Forelimb muscle (tissue), 1 donor: Measurements from ENCODE around the gene UMODL1. TPM values are rescaled to one million over a fixed set of nuclear protein-coding genes. Genes with fewer than 3 reads are reported as not detected.
"Not testable (repeated sequence)": the region's sequence is repeated elsewhere in the genome, so short reads cannot be mapped to it uniquely, and the experiment has no call there.

Experiments
- DNase-seq: peaks from one replicate; pipeline ENCODE4 v3.0.0-alpha.2; 2013; ENCODE audit warnings: low read depth
- polyA plus RNA-seq: library from polyadenylated mRNA; unstranded; fragments of 120-200 nt; gene quantifications from one replicate; pipeline ENCODE4 v1.2.1, GENCODE V29; 2013; ENCODE audit not compliant: insufficient read length

The UMODL1 gene
- polyA plus RNA-seq, 1 donor = not detected

DNA sequence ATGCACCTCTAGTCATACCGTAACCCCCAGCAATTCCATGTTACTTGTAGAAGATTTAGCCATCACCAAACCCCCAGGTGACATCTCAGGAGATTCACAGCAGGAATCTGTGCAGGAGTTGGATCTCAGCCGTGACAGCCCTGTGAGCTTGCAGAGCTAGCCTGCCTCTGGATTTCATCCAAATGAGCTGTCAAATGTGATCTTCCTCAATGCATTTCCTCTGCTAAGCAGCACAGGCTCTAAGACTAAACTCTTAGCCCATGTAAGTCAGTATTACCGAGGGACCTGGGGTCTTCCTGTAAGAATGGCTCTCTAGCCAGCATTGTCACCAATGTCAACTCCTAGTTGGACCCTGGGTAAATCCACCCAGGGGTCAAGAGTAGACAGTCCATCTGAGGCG lies 41.7 kb downstream of the UMODL1 start:
- no peak for DNase-seq

DNA sequence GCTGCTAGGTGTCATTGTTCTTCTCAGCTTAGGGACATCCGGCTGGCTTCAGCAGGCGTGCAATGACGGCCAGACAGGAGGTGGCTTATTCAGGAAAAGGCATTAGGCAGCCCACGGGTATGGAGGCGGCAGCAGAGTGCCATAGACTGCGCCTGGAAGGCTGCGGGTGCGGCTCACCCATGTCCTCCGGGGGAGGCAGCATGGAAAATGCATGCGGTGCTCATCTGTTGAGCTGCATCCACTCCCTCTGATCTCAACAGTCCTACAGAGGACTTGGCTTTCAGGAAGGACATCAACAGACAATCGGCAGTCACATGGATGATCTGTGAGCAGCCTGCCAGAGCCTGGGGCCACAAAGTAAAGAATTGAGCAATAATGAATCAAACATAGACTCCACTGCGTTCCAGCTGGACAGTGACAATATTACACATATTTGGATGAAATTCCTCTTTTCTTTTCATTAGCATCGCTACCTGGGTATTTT lies 42.9 kb downstream of the UMODL1 start:
- DNase-seq = no peak

DNA sequence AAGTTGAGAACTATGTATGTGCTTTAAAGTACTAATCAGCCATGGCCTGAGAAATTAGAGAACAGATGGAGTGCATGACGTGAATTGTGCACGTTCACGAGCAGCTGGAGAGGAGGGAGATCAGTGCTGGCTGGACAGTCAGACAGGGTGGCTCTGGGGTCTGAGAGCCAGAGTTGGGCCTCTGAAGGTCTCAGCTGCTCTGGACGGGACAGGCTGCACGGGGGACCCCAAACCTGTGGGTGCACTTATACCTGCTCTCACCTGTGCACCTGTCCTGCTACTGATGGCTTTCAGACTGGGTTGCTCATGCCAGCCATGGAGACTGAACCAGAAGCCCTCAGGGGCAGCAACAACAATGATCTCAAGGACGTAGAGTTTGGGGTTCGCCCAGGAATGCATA lies 43.5 kb downstream of the UMODL1 start:
- no peak for DNase-seq

DNA sequence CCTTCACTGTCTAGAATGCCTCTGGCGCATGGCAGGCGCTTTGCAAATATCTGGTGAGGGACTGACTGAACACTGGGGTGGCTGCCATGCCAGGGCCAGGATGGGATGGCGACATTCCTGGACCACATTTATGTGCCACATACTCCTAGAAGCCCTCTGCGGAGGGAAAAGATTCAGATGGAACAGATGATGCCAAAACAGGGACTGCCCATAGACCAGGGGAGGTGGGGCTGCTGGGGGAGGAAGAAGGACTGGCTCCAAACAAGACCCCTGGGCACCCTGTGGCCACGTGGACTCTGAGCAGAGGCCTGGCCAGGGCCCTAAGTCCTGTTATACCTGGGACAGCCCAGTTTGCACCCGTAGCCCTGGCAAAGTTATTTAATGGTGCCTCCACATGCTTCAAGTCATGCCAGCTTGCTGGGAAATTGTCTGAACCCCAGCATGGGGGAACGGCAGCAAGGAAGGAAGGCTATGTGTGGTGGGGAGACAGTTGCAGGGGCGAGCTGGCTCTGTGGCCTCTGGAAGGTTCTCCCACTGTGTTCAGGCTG lies 44.1 kb downstream of the UMODL1 start:
- DNase-seq = no peak

DNA sequence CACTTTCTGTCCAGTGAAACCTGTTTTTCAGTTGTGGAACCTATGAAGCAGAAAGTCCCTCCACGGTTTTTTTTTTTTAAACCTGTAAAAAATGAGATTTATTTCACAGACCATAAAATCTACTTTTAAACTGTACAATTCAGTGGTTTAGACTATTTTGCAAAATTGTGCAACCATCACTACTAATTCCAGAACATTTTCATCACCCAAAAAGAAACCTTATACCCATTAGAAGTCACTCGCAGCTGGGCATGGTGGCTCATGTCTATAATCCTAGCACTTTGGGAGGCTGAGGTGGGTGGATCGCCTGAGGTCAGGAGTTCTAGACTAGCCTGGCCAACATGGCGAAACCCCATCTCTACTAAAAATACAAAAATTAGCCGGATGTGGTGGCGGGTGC lies 45.4 kb downstream of the UMODL1 start:
- DNase-seq = not testable (repeated sequence)

DNA sequence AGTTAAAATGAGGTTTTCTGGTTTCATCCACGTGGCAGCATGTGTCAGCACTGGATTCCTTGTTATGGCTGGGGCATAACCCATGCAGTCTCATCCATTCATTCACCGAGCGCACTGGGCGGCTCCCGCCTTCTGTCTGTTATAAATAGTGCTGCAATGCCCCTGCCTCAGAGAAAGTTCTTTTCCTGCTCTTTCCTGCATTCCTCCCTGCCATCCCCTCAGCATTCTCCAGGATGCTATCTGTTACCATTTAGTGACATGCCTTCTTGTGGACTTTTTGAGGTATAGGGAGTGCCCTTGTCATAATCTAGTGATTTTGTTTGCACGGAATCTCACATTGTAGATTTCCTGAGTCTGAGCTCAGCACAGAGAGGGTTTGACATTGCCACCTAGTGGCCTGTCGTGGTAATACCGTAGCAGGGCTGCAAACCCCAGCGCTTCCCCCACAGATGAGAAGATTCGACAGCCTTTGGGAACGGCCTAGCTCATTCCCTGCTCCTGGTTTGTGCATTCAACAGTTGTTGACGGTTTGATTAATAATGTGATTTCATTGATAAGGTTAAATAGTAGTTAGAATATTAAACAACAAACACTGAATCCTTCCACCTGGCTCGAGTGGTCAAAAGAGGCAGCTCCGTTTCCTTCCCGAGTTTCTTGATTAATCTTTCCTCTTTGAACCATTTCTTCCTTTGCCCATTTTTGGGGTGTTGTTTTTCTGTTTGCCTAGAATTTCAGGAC lies 46.3 kb downstream of the UMODL1 start:
- DNase-seq = peak; percentile 54

DNA sequence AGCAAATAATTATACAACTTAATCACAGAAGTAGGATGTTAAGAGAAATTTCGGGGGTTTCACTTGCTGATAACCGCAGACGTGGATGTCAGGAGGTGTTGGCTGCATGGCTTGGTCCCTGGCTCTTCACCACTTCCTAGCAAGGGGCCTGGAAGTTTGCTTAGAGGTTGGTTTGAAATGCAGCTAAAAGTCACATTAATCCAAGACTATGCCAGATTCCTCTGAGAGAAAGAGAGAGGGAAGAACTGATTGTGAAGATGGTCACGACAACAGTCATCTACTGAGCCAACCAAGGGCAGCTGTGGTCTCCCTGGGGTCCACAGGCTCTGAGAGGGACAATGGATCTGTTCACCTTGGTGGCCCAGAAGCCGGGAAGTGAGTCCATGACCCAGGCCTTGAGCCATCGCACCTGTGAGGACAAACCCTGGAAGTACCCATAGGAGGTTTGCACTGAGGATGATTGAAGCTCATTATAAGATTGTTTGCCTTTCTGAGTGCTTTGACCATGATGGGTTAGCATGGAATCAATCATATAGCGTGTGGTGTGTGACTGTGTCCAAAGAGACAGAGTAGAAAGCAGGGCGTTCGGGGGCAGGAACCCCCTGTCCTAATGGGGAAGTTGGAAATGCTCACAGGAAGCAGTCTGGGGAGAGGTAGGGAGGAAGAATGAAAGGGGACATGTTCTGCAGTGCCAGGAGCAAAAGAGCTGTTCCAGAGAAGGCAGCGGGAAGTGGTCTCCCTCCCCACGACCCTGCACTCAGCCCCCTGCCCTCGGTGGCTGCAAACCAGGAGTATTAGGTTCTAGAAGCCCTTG lies 47.1 kb downstream of the UMODL1 start:
- no peak for DNase-seq

DNA sequence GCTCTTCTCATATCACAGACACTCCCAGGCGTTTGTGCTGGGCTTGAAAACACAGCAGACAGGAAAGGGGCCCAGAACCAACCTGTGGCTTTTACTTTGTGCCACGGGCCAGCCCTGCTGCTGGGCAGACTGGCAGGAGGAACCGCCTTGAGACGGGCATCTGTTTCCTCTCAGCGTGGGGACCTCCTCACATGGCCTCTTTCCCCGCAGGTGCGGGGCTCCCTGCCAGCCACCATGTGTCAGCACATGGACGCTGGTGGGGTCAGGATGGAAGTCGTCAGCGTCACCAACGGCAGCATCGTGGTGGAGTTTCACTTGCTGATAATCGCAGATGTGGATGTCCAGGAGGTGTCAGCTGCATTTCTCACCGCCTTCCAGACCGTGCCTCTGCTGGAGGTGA lies 47.8 kb downstream of the UMODL1 start:
- no peak for DNase-seq

DNA sequence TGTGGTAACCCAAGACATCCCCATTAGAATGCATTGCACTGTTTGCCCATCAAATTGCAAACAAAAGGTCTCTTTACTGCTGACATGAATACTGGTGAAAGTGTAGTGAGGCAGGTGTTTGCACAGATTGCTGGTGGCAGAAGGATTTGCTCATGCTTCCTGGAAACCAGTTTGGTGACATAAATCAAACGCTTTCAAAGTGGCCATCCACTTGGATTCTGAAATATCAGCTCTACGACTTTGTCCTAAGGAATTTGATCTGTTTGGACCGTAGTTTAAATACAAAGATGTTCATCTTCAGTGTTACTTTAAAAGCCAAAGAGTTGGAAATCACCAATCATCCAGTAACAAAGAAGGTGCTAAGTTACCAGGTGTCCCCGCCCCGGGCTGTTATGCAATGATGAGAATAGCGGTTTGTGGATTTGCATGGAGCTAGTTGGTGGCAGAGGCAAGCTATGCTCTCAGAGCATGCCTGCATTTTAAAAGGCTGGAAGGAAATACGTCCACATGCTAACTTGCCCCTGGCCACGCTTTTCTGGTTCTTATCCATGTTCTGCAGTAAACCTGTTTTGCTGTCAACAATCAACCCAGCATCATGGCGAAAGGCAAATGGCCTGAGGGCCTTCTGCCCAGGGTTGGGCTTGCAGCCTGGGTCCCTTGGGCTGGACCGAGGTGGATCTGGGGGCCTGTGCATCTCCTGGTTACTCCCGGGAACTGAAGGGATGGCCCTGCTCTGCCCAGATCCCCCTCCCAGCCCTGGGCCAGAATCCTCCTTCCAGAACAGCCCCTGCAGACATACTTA lies 49.2 kb downstream of the UMODL1 start:
- no peak for DNase-seq

DNA sequence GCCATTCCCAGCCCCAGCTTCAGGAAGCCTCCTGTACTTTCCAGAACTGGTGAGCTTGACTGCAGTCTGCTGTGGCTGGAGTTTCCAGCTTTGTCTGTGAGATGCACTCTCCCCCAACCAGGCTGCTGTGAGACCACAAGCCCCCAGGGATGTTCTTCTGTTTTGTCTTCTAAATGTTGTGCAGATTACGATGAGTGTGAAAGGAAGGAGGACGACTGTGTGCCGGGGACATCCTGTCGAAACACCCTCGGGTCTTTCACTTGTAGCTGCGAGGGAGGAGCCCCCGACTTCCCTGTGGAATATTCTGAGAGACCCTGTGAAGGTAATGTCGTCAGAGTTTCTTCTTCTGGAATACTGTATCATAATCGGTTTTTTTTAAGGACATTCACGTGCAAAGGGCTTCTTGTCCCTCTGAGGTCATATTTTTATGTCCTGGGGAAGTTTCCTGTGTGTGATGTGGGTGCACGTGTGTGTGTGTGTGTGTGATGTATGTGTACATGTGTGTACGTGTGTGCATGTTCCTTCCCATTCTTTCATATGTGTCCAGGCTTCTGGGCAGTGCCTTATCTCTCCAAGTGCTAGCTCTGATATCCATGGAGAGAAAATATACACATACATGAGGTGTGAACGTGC lies 49.9 kb downstream of the UMODL1 start:
- DNase-seq = no peak

DNA sequence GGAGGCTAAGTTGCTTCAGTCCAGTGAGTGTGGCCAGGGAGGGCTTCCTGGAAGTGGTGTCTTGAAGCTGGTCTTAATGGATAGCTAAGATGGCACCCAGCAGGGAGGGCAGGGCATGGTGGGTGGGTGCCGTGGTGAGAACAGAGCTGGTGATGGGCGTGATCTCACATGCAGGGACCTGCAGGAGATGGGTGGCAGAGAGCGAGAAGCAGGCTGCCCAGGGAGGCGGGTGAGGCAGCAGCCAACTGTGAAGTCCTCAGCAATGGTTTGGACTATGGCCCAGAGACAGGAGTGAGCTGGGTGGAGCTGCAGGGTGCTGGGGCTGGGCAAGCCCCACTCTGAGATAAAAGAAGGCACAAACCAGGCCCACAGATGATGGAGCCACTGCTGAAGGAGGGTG lies 50.7 kb downstream of the UMODL1 start:
- no peak for DNase-seq

DNA sequence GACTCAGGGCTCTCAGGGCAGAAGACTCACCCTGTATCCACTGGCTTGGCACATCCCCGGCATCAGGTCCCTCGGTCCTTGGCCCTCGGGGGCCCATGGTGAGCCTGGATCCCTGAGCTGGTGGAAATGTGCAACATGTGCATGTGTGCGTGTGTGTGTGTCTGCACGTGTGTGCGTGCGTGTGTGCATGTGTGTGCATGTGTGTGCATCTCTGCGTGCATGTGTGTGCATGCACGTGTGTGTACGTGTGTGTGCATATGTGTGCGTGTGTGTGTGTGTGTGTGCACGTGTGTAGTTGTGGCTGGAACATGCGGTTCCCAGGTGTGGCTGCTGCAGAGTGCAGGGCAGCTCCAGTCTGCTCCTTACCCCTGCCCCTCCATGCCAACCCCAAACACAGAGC lies 51.3 kb downstream of the UMODL1 start:
- no peak for DNase-seq

DNA sequence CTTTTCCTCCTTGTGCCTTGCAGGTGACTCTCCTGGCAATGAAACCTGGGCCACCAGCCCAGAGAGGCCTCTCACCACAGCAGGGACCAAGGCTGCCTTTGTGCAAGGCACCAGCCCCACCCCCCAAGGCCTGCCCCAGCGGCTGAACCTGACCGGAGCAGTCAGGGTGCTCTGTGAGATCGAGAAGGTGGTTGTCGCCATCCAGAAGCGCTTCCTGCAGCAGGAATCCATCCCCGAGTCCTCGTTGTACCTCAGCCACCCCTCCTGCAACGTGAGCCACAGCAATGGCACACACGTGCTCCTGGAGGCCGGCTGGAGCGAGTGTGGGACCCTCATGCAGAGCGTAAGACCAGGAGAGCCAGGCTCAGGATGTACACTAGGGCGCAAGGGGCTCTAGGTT lies 51.7 kb downstream of the UMODL1 start:
- no peak for DNase-seq

DNA sequence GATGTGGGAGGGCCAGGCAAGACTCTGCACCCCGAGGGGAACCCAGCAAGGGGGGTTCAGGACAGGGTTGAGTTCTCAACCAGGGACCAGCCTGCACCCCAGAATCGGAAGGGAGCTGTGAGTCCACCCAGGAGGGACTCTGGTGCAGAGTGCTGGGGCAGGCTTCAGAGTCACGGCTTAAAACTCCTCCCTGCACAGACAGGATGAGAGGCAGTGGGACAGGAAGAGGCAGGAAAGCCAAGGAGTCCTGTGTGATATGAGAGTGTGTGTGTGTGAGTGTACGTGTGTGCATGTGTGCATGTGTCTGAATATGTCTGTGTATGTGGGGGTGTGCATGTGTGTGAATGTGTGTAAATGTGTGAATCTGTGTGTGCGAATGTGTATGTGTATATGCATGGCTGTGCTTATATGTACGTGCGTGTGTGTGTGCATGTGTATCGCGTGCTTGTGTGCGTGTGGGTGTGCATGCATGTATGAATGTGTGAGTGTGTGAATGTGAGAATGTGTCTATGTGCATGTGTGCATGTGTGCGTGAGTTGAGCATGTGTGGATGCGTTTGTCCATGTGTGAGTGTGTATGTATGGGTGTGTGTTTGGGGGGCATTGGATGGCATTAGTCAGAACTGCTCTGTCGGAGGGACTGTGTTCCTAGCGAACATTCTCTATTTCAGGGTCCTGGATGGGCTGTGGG lies 52.2 kb downstream of the UMODL1 start:
- no peak for DNase-seq

DNA sequence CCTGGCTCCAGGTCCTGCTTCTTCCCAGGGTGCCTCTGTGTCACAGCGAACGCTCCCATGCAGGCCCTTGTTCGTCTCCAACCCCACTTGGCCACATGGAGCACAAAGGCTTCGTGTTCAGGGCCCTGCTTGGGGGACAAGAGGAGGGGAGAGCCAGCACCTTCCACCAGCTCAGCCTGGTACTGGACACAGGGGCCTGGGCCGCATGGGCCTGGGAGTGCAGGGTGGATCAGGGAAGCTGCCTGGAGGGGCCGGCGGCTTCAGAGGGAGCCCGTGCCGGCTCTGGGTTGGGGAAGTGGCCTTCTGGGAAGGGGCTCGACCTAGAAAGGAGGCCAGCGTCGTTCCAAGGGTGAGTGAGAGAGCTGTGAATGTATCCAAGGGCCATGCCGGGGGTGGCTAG lies 53.0 kb downstream of the UMODL1 start:
- no peak for DNase-seq

DNA sequence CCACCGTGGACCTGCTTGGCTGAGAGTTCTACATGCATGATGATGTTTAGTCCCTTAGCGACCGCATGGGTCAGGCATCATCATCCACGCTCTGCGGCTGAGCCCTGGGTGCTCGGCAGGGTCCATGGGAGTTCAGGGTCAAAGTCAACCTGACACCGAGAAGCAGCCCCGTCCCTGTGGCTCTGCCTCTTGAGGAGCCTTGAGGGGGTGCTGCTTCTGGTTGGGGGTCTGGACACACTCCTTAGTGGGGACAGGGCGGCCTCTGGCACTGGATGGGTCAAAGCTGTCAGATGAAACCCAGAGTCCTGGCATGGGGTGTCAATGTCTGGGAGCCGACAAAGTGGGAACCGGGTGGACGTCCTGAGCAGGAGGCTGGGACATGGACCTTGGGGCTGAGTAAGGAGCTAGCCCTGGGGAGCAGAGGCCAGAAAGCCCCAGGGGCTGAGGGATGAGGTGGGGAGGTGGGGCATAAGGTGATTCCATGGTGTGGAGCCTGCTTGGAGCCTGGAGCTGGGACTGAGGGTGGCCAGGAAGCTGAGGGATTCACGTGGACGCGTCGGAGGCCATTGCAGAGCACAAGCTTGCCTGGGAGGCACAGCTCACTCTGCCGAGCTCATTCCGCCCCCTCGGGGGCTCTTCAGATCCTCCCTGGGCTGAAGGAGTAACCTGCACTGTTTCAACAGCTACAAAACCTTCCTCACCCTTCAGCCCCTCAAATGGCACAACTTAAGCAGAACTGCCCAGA lies 53.9 kb downstream of the UMODL1 start:
- DNase-seq = no peak

DNA sequence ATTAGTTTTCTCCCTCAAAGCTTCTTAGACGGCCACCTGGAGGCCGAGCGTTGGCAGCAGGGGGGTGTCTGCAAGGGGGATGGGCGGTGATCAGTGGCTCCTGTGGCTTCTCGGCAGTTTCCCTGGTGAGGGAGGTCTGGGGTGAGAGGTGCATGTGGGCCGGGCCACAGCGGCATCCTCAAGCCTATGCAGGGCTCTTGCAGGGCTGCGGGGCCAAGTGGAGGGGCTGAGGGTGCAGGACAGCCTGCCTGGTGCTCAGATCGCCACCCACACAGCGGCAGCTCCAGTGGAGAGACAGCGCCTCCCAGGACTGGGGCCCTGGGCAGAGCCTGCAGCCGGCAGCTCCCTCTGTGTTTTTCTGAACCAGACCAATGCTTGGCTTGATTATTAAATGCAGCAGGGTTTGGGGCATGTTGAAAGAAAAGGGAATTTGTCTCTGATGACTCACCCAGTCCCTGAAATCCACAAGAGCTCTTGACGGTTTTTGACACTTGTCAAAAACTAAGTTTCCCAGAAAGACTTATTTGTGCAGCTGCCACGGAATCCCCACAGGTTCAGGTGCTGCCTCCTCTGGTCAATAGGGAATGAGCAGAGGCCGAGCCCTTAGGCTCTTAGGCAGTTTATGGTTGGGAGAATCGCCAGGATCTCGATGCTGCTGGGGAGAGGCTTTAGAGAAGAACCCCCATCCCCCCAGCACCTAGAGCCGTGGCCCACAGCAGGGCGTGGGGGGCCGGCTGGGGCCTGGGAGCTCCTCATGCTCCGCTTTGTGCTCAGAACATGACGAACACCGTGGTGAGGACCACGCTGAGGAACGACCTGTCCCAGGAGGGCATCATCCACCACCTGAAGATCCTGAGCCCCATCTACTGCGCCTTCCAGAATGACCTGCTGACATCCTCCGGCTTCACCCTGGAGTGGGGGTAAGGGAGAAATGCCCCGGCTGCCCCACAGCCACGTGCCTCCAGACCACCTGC lies 54.7 kb downstream of the UMODL1 start:
- no peak for DNase-seq

DNA sequence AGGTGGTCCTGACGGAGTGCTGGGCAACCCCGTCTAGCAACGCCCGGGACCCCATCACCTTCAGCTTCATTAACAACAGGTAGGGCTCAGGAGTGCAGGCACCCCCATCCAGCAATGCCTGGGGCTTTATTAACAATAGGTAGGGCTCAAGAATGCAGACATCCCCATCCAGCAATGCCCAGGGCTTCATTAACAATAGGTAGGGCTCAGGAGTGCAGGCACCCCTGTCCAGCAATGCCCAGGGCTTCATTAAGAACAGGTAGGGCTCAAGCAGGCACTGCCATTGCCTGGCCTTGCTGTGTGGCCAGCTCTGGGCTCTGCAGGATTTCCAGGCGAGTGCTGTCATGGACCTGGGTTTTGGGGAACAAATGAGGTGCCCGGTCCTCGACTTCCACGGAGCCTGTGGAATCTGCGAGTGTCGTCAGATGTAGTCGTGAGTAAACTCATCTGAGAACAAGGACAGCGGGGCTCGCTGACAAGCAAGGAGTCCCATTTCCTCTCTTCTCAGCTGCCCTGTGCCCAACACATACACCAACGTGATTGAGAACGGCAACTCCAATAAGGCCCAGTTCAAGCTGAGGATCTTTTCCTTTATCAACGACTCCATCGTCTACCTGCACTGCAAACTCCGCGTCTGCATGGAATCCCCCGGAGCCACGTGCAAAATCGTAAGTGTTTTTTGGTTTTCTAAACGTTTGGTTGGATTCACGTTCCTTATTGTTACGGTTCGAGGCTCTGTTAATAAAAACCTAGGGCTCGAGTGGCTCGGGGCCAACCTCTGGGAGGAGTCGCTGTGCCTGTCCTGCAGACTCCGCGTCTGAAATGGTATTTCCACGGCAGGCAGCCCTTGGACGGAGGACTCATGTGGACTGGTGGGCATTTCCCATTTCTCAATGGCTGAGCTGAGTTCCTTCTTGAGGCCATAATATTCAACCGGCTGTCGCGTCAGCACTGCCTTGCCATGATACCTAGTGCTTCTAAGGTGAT lies 56.3 kb downstream of the UMODL1 start:
- DNase-seq = no peak
